ENCODE data around the gene ZNF385A. TPM values are rescaled to one million over a fixed set of nuclear protein-coding genes. Genes with fewer than 3 reads are reported as not detected.

ZNF385A gene
- total RNA-seq, 2 experiments from 2014 or later, result 1.4 to 2.0 TPM

DNA sequence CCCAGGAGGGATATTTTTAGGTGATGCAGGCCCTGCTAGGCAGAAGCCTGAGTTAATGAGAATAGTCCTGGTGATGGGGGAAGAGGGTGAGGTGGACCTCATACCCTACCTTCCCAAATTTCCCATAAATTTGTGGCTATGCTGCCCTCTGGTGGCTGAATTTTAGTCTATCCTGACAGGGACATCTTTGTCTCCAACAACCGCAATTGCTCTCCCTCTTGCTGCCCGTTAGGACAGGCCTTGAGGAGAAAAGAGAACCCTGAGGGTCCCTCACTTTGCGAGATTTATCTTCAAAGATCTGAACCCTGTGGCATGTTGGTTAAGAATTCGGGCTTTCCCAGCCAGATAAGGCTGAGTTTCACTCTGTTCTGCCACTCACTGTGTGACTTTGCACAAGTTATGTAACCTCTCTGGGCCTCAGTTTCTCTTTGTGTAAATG, 9.8 kb upstream of the ZNF385A start:
- Mint-ChIP-seq H3K4me1 (peaks cover 38% of the 10 kb centered on the region), H3K27ac (no peak overlapping the region), H3K9me3 (no peaks in the 10 kb centered on the region), H3K27me3 (no peaks in the 10 kb centered on the region), H3K36me3 (peaks cover 23% of the 10 kb centered on the region), H3K4me3 (no peak overlapping the region)
- DNase-seq (no peak), ATAC-seq (ENCODE audit: low read depth) (no peak)
- POLR2A ChIA-PET, result no interaction called here

GRCh38 chr12:54393743-54394142, 9.2 kb upstream of the ZNF385A start:
- DNase-seq (no peak), ATAC-seq (ENCODE audit: low read depth) (no peak)
- POLR2A ChIA-PET, result no interaction called here
- H3K27me3 Mint-ChIP-seq, result no peaks in the 10 kb centered on the region
- no peak overlapping the region for H3K4me3 Mint-ChIP-seq
- H3K9me3 Mint-ChIP-seq, result no peaks in the 10 kb centered on the region
- peak overlapping the region; percentile 2 for H3K27ac Mint-ChIP-seq
- H3K4me1 Mint-ChIP-seq, result peaks cover 37% of the 10 kb centered on the region
- peaks cover 21% of the 10 kb centered on the region for H3K36me3 Mint-ChIP-seq

- ATAC-seq (ENCODE audit: low read depth) (no peak), DNase-seq (no peak)
- Mint-ChIP-seq H3K36me3 (peaks cover 17% of the 10 kb centered on the region), H3K4me3 (no peak overlapping the region), H3K4me1 (peaks cover 37% of the 10 kb centered on the region), H3K9me3 (no peaks in the 10 kb centered on the region), H3K27me3 (no peaks in the 10 kb centered on the region), H3K27ac (no peak overlapping the region)
- POLR2A ChIA-PET, result no interaction called here
These were observed 8.7 kb upstream of the ZNF385A start for GRCh38 chr12:54393207-54393609.

GRCh38 chr12:54392485-54393206, 8.1 kb upstream of the ZNF385A start:
- ATAC-seq (ENCODE audit: low read depth), result no peak
- Mint-ChIP-seq H3K9me3 (no peaks in the 10 kb centered on the region), H3K27ac (no peak overlapping the region), H3K36me3 (peaks cover 16% of the 10 kb centered on the region), H3K27me3 (no peaks in the 10 kb centered on the region), H3K4me1 (peaks cover 36% of the 10 kb centered on the region), H3K4me3 (no peak overlapping the region)
- POLR2A ChIA-PET, result no interaction called here
- no peak for DNase-seq

DNA sequence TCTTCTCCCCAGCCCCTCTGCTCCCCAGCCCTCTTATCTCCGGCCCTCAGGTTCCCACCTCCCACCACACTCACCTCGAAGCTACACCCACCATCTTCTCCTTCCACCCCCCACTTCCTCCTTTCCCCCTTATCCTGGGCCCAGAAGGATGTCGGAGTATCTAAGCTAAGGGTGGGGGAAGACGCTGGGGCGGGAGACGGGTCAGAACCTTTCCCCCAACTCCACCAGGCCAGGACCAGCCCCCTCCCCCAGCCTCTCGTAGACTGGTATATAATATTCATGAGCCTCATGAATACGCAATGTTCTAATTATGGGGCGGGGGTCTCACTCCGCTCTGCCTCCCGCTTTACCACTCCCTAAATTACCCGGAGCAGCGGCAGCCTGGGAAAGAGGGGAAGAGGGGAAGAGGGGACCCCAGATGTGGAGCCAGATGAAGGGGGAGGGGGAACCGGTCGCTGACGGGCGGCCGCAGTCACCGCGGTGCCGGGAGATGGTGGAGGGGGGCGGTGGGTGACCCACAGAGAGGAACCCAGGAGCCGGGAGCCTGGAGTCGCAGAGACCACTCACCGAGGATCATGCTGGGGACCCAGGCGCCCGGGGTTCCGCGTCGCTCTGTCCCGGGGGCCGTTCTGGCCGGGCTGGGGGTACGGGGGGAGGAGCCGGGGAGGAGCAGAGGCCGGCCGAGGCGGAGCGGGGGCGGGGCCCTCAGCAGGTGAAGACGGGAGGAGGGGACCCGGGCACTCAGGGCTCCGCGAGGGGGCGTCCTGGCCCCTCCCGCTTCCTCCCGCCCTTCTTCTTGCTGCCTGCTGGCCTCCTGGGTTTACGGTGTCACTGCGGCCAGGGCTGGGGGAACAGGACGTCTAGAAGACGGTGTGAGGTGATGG, 6.4 kb upstream of the ZNF385A start:
- DNase-seq, result peak; percentile 75
- Mint-ChIP-seq H3K9me3 (no peaks in the 10 kb centered on the region), H3K4me1 (peaks cover 31% of the 10 kb centered on the region), H3K4me3 (peak overlapping the region; percentile 75), H3K27ac (peak overlapping the region; percentile 55), H3K36me3 (peaks cover 8% of the 10 kb centered on the region), H3K27me3 (no peaks in the 10 kb centered on the region)
- ATAC-seq (ENCODE audit: low read depth), result peak; percentile 73
- POLR2A ChIA-PET, result no interaction called here

GRCh38 chr12:54390176-54390667, 5.7 kb upstream of the ZNF385A start:
- H3K27ac Mint-ChIP-seq, result no peak overlapping the region

GRCh38 chr12:54389607-54390175, 5.2 kb upstream of the ZNF385A start:
- DNase-seq (no peak), ATAC-seq (ENCODE audit: low read depth) (no peak)
- H3K27ac Mint-ChIP-seq, result peak overlapping the region; percentile 17
- peaks cover 28% of the 10 kb centered on the region for H3K4me1 Mint-ChIP-seq
- POLR2A ChIA-PET, result no interaction called here
- H3K4me3 Mint-ChIP-seq, result peak overlapping the region; percentile 32
- peaks cover 3% of the 10 kb centered on the region for H3K36me3 Mint-ChIP-seq
- no peaks in the 10 kb centered on the region for H3K9me3 Mint-ChIP-seq
- no peaks in the 10 kb centered on the region for H3K27me3 Mint-ChIP-seq

More at GRCh38 chr12:54390176-54390667, 5.7 kb upstream of the ZNF385A start:
- POLR2A ChIA-PET, result no interaction called here
- DNase-seq, result no peak
- no peak for ATAC-seq (ENCODE audit: low read depth)
- Mint-ChIP-seq H3K4me1 (peaks cover 31% of the 10 kb centered on the region), H3K27me3 (no peaks in the 10 kb centered on the region), H3K4me3 (peak overlapping the region; percentile 40), H3K36me3 (peaks cover 3% of the 10 kb centered on the region), H3K9me3 (no peaks in the 10 kb centered on the region)

- H3K27me3 Mint-ChIP-seq, result no peaks in the 10 kb centered on the region
- peaks cover 3% of the 10 kb centered on the region for H3K36me3 Mint-ChIP-seq
- ATAC-seq (ENCODE audit: low read depth) (no peak), DNase-seq (no peak)
- H3K27ac Mint-ChIP-seq, result no peak overlapping the region
- H3K4me3 Mint-ChIP-seq, result no peak overlapping the region
- H3K9me3 Mint-ChIP-seq, result no peaks in the 10 kb centered on the region
- POLR2A ChIA-PET, result no interaction called here
- peaks cover 23% of the 10 kb centered on the region for H3K4me1 Mint-ChIP-seq
These were observed 4.6 kb upstream of the ZNF385A start for GRCh38 chr12:54389134-54389508.

GRCh38 chr12:54388237-54389133, 4.0 kb upstream of the ZNF385A start:
- H3K36me3 Mint-ChIP-seq, result peaks cover 3% of the 10 kb centered on the region
- no peak overlapping the region for H3K27ac Mint-ChIP-seq
- no peaks in the 10 kb centered on the region for H3K9me3 Mint-ChIP-seq
- POLR2A ChIA-PET, result no interaction called here
- H3K4me3 Mint-ChIP-seq, result no peak overlapping the region
- no peaks in the 10 kb centered on the region for H3K27me3 Mint-ChIP-seq
- DNase-seq (no peak), ATAC-seq (ENCODE audit: low read depth) (no peak)
- H3K4me1 Mint-ChIP-seq, result peaks cover 17% of the 10 kb centered on the region

DNA sequence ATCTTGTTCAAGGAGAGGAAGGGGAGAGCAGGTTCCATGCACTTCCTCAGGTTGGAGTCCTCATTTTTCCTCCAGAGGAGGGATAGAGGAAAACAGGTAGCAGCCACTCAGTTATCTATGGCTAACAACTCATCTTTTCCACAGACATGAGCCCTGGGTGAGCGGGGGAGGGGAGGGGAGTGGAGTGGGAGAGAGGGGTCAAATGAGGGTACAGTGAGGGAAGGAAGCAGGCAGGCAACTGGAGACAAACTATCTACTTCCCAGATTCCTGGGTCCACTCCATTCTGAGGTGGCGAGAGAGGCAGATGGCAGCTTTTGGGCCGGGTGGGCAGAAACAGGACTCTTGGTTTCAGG, 2.6 kb upstream of the ZNF385A start:
- ATAC-seq (ENCODE audit: low read depth), result no peak
- no peak for DNase-seq
- Mint-ChIP-seq H3K9me3 (no peaks in the 10 kb centered on the region), H3K36me3 (peaks cover 3% of the 10 kb centered on the region), H3K4me1 (peaks cover 13% of the 10 kb centered on the region), H3K4me3 (no peak overlapping the region), H3K27me3 (no peaks in the 10 kb centered on the region), H3K27ac (peak overlapping the region; percentile 13)
- POLR2A ChIA-PET, result no interaction called here

GRCh38 chr12:54386403-54387113, 2.0 kb upstream of the ZNF385A start:
- no peak overlapping the region for H3K4me3 Mint-ChIP-seq
- ATAC-seq (ENCODE audit: low read depth), result no peak
- no peaks in the 10 kb centered on the region for H3K27me3 Mint-ChIP-seq
- POLR2A ChIA-PET, result no interaction called here
- no peaks in the 10 kb centered on the region for H3K9me3 Mint-ChIP-seq
- no peak for DNase-seq
- H3K36me3 Mint-ChIP-seq, result no peaks in the 10 kb centered on the region
- H3K4me1 Mint-ChIP-seq, result peaks cover 8% of the 10 kb centered on the region
- H3K27ac Mint-ChIP-seq, result peak overlapping the region; percentile 13

DNA sequence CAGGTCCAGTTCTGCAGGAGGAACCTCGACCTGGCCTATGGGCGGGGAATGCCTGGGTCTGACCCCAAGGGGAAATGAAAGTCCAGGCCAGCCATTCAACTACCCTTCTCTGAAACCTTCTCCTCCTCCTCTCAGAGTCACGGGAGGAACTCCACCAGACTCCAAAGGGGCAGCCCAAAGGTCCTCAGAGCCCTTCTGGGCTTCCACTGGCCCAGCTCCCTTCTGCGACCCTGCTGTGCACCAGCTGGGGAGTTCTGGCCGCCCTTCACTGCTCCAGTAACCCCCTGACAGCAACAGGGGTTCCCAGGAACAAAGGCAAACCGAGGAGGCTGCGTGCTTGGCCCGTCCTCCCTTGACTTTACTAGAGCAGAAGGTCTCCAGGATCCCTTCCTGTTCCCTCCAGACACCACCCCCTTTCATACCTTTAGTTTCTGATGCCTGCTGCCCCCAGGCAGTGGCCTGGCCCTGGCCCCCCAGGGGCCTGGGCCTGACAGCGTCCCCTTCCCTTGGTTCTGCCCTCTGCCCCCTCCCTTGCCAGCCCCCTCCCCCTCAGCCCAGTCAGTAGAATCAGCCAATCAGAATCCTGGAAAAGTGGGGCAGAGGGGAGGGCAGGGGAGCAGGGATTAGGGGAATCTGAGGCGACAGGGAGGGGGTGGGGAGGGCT, 850 bp upstream of the ZNF385A start:
- POLR2A ChIA-PET, result no interaction called here
- H3K27me3 Mint-ChIP-seq, result no peaks in the 10 kb centered on the region
- peaks cover 5% of the 10 kb centered on the region for H3K4me1 Mint-ChIP-seq
- H3K9me3 Mint-ChIP-seq, result no peaks in the 10 kb centered on the region
- no peak overlapping the region for H3K27ac Mint-ChIP-seq
- DNase-seq, result no peak
- ATAC-seq (ENCODE audit: low read depth), result no peak
- no peaks in the 10 kb centered on the region for H3K36me3 Mint-ChIP-seq
- H3K4me3 Mint-ChIP-seq, result no peak overlapping the region
